ENCODE measurements around the gene PCLO. TPM values are rescaled to one million over a fixed set of nuclear protein-coding genes. Genes with fewer than 3 reads are reported as not detected.

PCLO gene
- total RNA-seq, 2 donors from 2014 or later = 10.9 to 20.8 TPM

GRCh38 chr7:83005410-83005809, 157.3 kb downstream of the PCLO start:
- peaks cover 0 to under 1% (median 0%) of the 10 kb centered on the region in 3 donors for H3K9me3 ChIP-seq
- H3K27me3 ChIP-seq = no peaks in the 10 kb centered on the region
- H3K4me1 ChIP-seq = no peaks in the 10 kb centered on the region
- WGBS, 2 donors = 13 to 27% methylated on average over 1 of the region's 1 CpG
- no peaks in the 10 kb centered on the region for H3K36me3 ChIP-seq (replicated peaks in 1 of 2; ENCODE audit: insufficient read depth in 1 of 2, low read depth in 2 of 2)
- ATAC-seq (no peak), DNase-seq (no peak)
- no peak for TF ChIP-seq CTCF (IDR thresholded peaks at IDR 0.05)
- TF ChIP-seq POLR2A (IDR thresholded peaks at IDR 0.05) = no peak
- no peak overlapping the region for H3K4me3 ChIP-seq
- intact Hi-C loops (cut with DNase I) = no loop called here
- H3K27ac ChIP-seq = no peak overlapping the region

GRCh38 chr7:83001362-83002040, 161.2 kb downstream of the PCLO start:
- WGBS, 2 donors = 95 to 96% methylated on average over 3 of the region's 3 CpGs
- TF ChIP-seq CTCF (IDR thresholded peaks at IDR 0.05) (no peak), POLR2A (IDR thresholded peaks at IDR 0.05) (no peak)
- no peak overlapping the region for H3K27ac ChIP-seq
- intact Hi-C loops (cut with DNase I) = no loop called here
- no peaks in the 10 kb centered on the region for H3K27me3 ChIP-seq
- ATAC-seq (no peak), DNase-seq (no peak)
- no peaks in the 10 kb centered on the region for H3K4me1 ChIP-seq
- no peak overlapping the region for H3K4me3 ChIP-seq
- peaks cover 0 to 4% (median 0%) of the 10 kb centered on the region in 3 donors for H3K9me3 ChIP-seq
- no peaks in the 10 kb centered on the region for H3K36me3 ChIP-seq (replicated peaks in 1 of 2; ENCODE audit: insufficient read depth in 1 of 2, low read depth in 2 of 2)

- no peak for ATAC-seq
- DNase-seq = no peak
- TF ChIP-seq POLR2A (IDR thresholded peaks at IDR 0.05) (no peak), CTCF (IDR thresholded peaks at IDR 0.05) (no peak)
- intact Hi-C loops (cut with DNase I) = no loop called here
- no peaks in the 10 kb centered on the region for H3K36me3 ChIP-seq (replicated peaks in 1 of 2; ENCODE audit: insufficient read depth in 1 of 2, low read depth in 2 of 2)
- H3K4me3 ChIP-seq = no peak overlapping the region
- H3K9me3 ChIP-seq = peaks cover 0 to 4% (median 0%) of the 10 kb centered on the region in 3 donors
- no peaks in the 10 kb centered on the region for H3K4me1 ChIP-seq
- H3K27me3 ChIP-seq = no peaks in the 10 kb centered on the region
- H3K27ac ChIP-seq = no peak overlapping the region
These were observed 164.2 kb downstream of the PCLO start for GRCh38 chr7:82998436-82998835.

GRCh38 chr7:82985144-82985802, 177.4 kb downstream of the PCLO start:
- Histone ChIP-seq H3K4me3 (no peak overlapping the region), H3K27me3 (no peaks in the 10 kb centered on the region), H3K9me3 (no peaks in the 10 kb centered on the region), H3K36me3 (replicated peaks in 1 of 2; ENCODE audit: insufficient read depth in 1 of 2, low read depth in 2 of 2) (no peaks in the 10 kb centered on the region), H3K27ac (no peak overlapping the region), H3K4me1 (no peaks in the 10 kb centered on the region)
- no peak for DNase-seq
- intact Hi-C loops (cut with DNase I) = no loop called here
- 42 to 49% methylated on average over 2 of the region's 2 CpGs for WGBS, 2 donors
- no peak for TF ChIP-seq POLR2A (IDR thresholded peaks at IDR 0.05)
- no peak for ATAC-seq

- no peak overlapping the region for H3K4me3 ChIP-seq
- H3K4me1 ChIP-seq = no peaks in the 10 kb centered on the region
- no peaks in the 10 kb centered on the region for H3K27me3 ChIP-seq
- H3K36me3 ChIP-seq (replicated peaks in 1 of 2; ENCODE audit: insufficient read depth in 1 of 2, low read depth in 2 of 2) = no peaks in the 10 kb centered on the region
- ATAC-seq = no peak
- 82 to 87% methylated on average over 4 of the region's 4 CpGs for WGBS, 2 donors
- no peaks in the 10 kb centered on the region for H3K9me3 ChIP-seq
- no peak overlapping the region for H3K27ac ChIP-seq
- intact Hi-C loops (cut with DNase I) = no loop called here
- no peak for DNase-seq
- TF ChIP-seq POLR2A (IDR thresholded peaks at IDR 0.05) = no peak
- TF ChIP-seq CTCF (IDR thresholded peaks at IDR 0.05) = no peak
These were observed 182.4 kb downstream of the PCLO start for GRCh38 chr7:82980130-82980788.

All from body of pancreas (tissue), 4 donors.